Immature natural killer cell (primary cell): Measurements from ENCODE around the gene TMPRSS11A. TPM values are rescaled to one million over a fixed set of nuclear protein-coding genes. Genes with fewer than 3 reads are reported as not detected.
A peak's percentile ranks its signal among the peaks of the same experiment; 100 is the strongest.

Source experiments
- DNase-seq, 3 donors: peaks; one replicate each; pipeline ENCODE4 v3.0.0; 2022; ENCODE audit warnings: mixed read lengths in 1 of 3
- H3K27ac Mint-ChIP-seq, 6 donors: one replicate each; pipeline ENCODE4 v1.8.0; 2020; ENCODE audit warnings: mixed read lengths in 6 of 6, mild to moderate bottlenecking in 5 of 6, inconsistent platforms in 4 of 6, moderate library complexity in 3 of 6
- H3K27me3 Mint-ChIP-seq, 3 donors: one replicate each; pipeline ENCODE4 v1.8.0; 2020 to 2021; ENCODE audit warnings: low read depth in 3 of 3, mild to moderate bottlenecking in 3 of 3, mixed read lengths in 3 of 3, moderate library complexity in 3 of 3, inconsistent platforms in 1 of 3
- H3K36me3 Mint-ChIP-seq, 3 donors: one replicate each; pipeline ENCODE4 v1.8.0; 2020; ENCODE audit warnings: mixed read lengths in 3 of 3, inconsistent platforms in 2 of 3, mild to moderate bottlenecking in 2 of 3
- H3K4me1 Mint-ChIP-seq, 2 donors: one replicate each; pipeline ENCODE4 v1.8.0; 2020; ENCODE audit warnings: inconsistent platforms in 2 of 2, mild to moderate bottlenecking in 2 of 2, mixed read lengths in 2 of 2, moderate library complexity in 1 of 2
- H3K4me3 Mint-ChIP-seq, 5 donors: one replicate each; pipeline ENCODE4 v1.8.0; 2020; ENCODE audit warnings: mild to moderate bottlenecking in 5 of 5, mixed read lengths in 5 of 5, inconsistent platforms in 3 of 5, moderate library complexity in 3 of 5
- H3K9me3 Mint-ChIP-seq, 6 donors: one replicate each; pipeline ENCODE4 v1.8.0; 2020; ENCODE audit warnings: mild to moderate bottlenecking in 6 of 6, mixed read lengths in 6 of 6, inconsistent platforms in 4 of 6, moderate library complexity in 3 of 6
- polyA plus RNA-seq, 3 donors: library from polyadenylated mRNA; unstranded; fragments of 300-500 nt; fragmentation: Illumina TruSeq; gene quantifications; one replicate each; pipeline ENCODE4 v1.2.3, GENCODE V29; 2021

The TMPRSS11A gene
- polyA plus RNA-seq, 3 donors from 2014 or later = not detected

GRCh38 chr4:67880866-67881610 is 82.3 kb downstream of the TMPRSS11A start:
- Mint-ChIP-seq H3K27ac (no peak overlapping the region), H3K27me3 (no peaks in the 10 kb centered on the region), H3K4me1 (peaks cover 15 to 21% of the 10 kb centered on the region in 2 donors), H3K9me3 (no peaks in the 10 kb centered on the region), H3K4me3 (no peak overlapping the region), H3K36me3 (peaks cover 0 to 3% (median 0%) of the 10 kb centered on the region in 3 donors)
- no peak for DNase-seq

GRCh38 chr4:67879486-67879885 is 83.8 kb downstream of the TMPRSS11A start:
- Mint-ChIP-seq H3K4me3 (no peak overlapping the region), H3K9me3 (no peaks in the 10 kb centered on the region), H3K4me1 (peaks cover 10 to 14% of the 10 kb centered on the region in 2 donors), H3K36me3 (no peaks in the 10 kb centered on the region), H3K27me3 (peaks cover 0 to under 1% (median 0%) of the 10 kb centered on the region in 3 donors), H3K27ac (no peak overlapping the region)
- no peak for DNase-seq

GRCh38 chr4:67877086-67877485 is 86.2 kb downstream of the TMPRSS11A start:
- no peaks in the 10 kb centered on the region for H3K9me3 Mint-ChIP-seq
- no peaks in the 10 kb centered on the region for H3K4me1 Mint-ChIP-seq
- H3K27me3 Mint-ChIP-seq = peaks cover 0 to 2% (median 0%) of the 10 kb centered on the region in 3 donors
- H3K27ac Mint-ChIP-seq = no peak overlapping the region
- H3K4me3 Mint-ChIP-seq = no peak overlapping the region
- no peaks in the 10 kb centered on the region for H3K36me3 Mint-ChIP-seq
- no peak for DNase-seq

- Mint-ChIP-seq H3K9me3 (peaks cover 0 to 2% (median 0%) of the 10 kb centered on the region in 6 donors), H3K27ac (no peak overlapping the region), H3K4me1 (no peaks in the 10 kb centered on the region), H3K27me3 (peaks cover 0 to 2% (median 0%) of the 10 kb centered on the region in 3 donors), H3K4me3 (no peak overlapping the region), H3K36me3 (no peaks in the 10 kb centered on the region)
- DNase-seq = no peak
These were observed 88.3 kb downstream of the TMPRSS11A start for GRCh38 chr4:67874986-67875385.

GRCh38 chr4:67873116-67873515 is 90.2 kb downstream of the TMPRSS11A start:
- Mint-ChIP-seq H3K4me3 (no peak overlapping the region), H3K9me3 (peaks cover 0 to 2% (median 0%) of the 10 kb centered on the region in 6 donors), H3K27ac (no peak overlapping the region), H3K4me1 (no peaks in the 10 kb centered on the region), H3K36me3 (no peaks in the 10 kb centered on the region), H3K27me3 (peaks cover 0 to 6% (median 0%) of the 10 kb centered on the region in 3 donors)
- no peak for DNase-seq

GRCh38 chr4:67871867-67872266 is 91.4 kb downstream of the TMPRSS11A start:
- Mint-ChIP-seq H3K9me3 (peaks cover 0 to 2% (median 0%) of the 10 kb centered on the region in 6 donors), H3K27me3 (peaks cover 0 to 6% (median 2%) of the 10 kb centered on the region in 3 donors), H3K27ac (no peak overlapping the region), H3K4me3 (no peak overlapping the region), H3K36me3 (no peaks in the 10 kb centered on the region), H3K4me1 (no peaks in the 10 kb centered on the region)
- peak in 2 of 3 donors; percentile 24 to 30 for DNase-seq

- peaks cover 0 to 6% (median 2%) of the 10 kb centered on the region in 3 donors for H3K27me3 Mint-ChIP-seq
- H3K4me3 Mint-ChIP-seq = no peak overlapping the region
- no peak overlapping the region for H3K27ac Mint-ChIP-seq
- H3K9me3 Mint-ChIP-seq = peaks cover 0 to 2% (median 0%) of the 10 kb centered on the region in 6 donors
- H3K4me1 Mint-ChIP-seq = no peaks in the 10 kb centered on the region
- H3K36me3 Mint-ChIP-seq = no peaks in the 10 kb centered on the region
- DNase-seq = no peak
These were observed 93.6 kb downstream of the TMPRSS11A start for GRCh38 chr4:67869580-67870190.

- DNase-seq = no peak
- H3K36me3 Mint-ChIP-seq = no peaks in the 10 kb centered on the region
- H3K4me3 Mint-ChIP-seq = no peak overlapping the region
- peaks cover 0 to 5% (median under 1%) of the 10 kb centered on the region in 6 donors for H3K9me3 Mint-ChIP-seq
- H3K27ac Mint-ChIP-seq = no peak overlapping the region
- H3K4me1 Mint-ChIP-seq = no peaks in the 10 kb centered on the region
- H3K27me3 Mint-ChIP-seq = peaks cover 0 to 3% (median 0%) of the 10 kb centered on the region in 3 donors
These were observed 101.8 kb downstream of the TMPRSS11A start for GRCh38 chr4:67861513-67861912.

Other genes starting within 250 kb of the TMPRSS11A start
- gene GNRHR, start 209.1 kb downstream of the TMPRSS11A start, polyA plus RNA-seq = not detected
- gene TMPRSS11D, start 79.5 kb downstream of the TMPRSS11A start, polyA plus RNA-seq = not detected
- not detected for gene TMPRSS11F, start 166.4 kb upstream of the TMPRSS11A start, polyA plus RNA-seq